CMK (cell line): Measurements from ENCODE around the gene PIAS2.
A peak's percentile ranks its signal among the peaks of the same experiment; 100 is the strongest.

Experiments
- DNase-seq: peaks from one replicate; pipeline ENCODE4 v3.0.0-alpha.2; 2010; ENCODE audit warnings: low read depth

The PIAS2 gene

DNA sequence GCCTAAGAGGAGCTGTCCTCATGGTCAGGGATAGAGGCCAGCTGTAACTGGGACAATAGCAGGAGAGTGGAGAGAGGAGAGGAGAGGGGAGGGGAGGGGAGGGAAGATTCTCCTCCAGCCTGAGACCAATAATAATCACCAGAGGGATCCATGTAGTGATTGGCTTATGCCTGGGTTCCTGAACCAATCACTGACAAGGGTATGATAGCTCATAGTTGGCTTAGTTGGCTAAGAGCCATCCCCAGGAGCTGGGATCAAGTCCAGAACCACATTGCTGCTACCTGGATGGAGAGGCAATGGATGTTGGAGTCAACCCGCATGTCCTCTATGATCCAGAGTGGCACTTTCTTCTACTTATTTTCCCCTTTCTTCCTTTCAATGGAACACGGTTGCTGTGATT is 152.7 kb downstream of the PIAS2 start:
- no peak for DNase-seq

DNA sequence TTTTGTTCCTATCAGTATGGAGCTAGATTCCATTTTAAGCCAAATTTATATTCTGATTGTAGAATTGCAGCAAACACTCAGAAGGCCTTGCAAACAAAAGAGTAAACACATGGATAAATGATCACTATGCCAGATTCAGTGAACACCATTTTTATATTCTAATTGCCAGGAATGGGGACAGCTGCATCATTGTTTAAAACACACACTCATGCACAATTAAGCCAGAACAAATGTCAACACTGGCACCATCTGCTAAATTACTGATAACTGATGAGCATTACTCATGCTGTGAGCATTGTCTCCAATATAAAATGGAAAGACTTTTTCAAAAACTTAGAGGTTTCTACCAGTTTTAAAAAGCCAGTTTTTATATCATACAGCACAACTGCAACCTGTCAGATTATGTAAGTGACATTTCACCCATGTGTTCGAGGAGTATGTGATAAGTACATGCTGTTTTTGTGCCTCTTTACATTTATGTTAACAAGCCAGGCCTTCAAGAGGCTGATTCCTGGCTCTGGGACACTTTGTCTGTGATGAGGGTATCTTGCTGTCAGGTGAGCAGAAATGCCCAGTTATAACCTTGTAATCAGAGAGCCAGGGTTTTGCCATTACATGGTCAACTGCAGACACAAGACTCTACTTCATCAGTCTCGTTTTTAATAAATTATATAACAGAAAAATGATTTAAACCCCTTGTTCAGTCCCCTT is 156.1 kb downstream of the PIAS2 start:
- no peak for DNase-seq

- no peak for DNase-seq
Observed at GRCh38 chr18:46759890-46760289, 157.4 kb downstream of the PIAS2 start.

DNA sequence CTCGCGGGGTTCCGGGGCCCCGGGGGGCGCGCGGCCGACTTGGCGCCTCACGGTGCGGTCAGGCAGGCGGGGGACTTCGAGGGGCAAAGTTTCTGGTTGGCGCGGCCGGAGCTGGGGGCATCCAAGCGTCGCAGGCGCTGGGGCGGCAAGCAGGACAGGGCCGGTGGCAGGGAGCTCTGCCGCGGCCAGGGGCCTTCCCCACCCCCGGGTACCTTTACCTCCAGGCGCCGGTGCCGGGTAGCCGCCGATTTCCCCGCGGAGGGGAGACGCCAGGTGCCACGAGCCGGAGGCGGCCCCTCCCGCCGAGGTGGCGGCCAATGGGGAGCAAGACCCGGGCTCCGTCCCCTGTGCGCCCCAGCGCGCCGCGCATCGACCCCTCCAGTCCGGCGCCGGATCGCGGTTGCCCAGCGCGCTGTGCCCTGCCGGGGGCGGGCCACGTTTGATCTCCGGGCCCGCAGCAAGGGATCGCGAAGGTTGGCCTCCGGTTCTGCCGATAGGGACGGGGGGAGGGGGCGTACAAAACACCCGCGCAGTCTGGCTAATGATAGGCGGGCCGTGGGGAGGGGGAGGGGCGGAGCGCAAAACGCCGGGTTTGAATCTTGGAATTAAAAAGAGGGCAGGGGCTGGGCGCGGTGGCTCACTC is 160.6 kb downstream of the PIAS2 start, which contains the start of gene ST8SIA5:
Gene ST8SIA5, minus strand, starts transcription at position 495 of the 643 bp plus-strand sequence. CDS start 545 bp downstream, outside the sequence.
- no peak for DNase-seq

GRCh38 chr18:46756025-46756558 is 161.2 kb downstream of the PIAS2 start:
- DNase-seq: no peak

DNA sequence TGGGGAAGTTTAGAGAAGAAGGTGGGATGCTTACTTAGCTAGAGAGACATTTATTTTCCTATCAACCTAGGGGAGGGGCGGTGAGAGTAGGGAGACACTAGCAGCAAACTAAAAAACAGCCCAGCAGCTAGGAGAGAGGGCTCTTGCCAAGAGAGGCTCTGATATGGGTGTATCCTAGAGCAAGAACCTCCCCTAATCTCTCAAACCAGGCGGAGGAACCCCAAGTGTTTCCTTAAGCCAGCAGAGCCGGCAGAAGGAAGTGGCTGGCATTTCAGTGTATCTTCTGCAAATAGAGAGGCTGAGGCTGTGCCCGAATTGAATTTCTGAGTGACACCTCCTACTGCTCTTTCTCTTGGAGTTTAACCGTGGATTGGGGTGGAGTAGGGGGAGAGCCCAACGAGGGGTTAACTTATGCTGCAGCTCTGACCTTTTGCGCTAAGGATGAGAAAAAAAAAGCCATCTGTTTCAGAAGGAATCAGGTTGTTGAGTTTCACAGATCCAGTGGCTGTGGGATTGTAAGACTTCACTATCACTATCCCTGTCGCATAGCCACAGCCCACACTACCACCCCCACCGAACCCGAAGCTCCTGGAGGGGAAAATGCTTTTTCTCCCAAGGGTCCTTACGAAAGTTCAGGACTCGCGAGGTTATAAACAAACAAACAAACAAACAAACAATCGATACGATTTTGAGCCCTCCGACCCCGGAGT is 161.8 kb downstream of the PIAS2 start:
- peak; percentile 12 for DNase-seq

DNA sequence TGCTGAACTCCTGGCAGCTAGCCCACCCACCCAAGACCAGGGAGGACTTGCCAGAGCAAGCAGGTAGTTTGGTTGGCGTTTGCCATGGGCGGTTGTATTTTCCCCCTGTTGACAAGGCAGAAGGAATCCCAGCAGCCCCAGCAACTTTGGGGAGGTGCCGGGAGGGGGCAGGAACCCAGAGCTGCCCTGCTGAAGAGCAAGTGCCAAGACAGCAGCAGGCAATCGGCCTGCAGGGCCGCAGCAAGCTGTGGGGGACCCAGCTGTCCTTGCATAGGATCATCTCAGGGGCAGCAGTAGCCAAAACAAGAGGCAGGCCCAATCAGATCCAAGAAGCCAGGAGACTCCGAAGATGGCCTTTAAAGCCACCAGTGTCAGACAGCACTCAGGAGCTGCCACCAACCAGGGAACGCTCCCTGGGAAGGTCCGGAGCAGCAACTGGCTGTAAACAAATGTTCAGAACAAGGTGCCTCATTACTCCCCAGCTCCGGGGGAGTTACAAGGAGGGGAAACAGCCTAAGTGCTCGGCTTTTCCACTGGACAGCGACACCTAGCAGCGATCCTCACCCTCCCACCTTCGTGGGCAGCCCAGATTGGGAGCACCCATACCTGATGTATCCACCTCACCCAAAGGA is 162.5 kb downstream of the PIAS2 start:
- DNase-seq: no peak

- DNase-seq: no peak
Observed at GRCh38 chr18:46754188-46754587, 163.1 kb downstream of the PIAS2 start.
